ENCODE measurements around the gene LMAN1L.
A peak's percentile ranks its signal among the peaks of the same experiment; 100 is the strongest.

The LMAN1L gene

GRCh38 chr15:74777769-74778598 lies 34.7 kb upstream of the LMAN1L start:
- no peak for TF ChIP-seq CTCF (IDR thresholded peaks at IDR 0.05; ENCODE audit: extremely low read depth, missing control alignments)
- DNase-seq (ENCODE audit: low spot score): no peak

GRCh38 chr15:74778599-74778970 lies 34.0 kb upstream of the LMAN1L start:
- DNase-seq (ENCODE audit: low spot score): no peak

GRCh38 chr15:74779162-74779648 lies 33.4 kb upstream of the LMAN1L start:
- no peak for DNase-seq (ENCODE audit: low spot score)
- TF ChIP-seq CTCF (IDR thresholded peaks at IDR 0.05; ENCODE audit: extremely low read depth, missing control alignments): no peak

More at GRCh38 chr15:74778599-74778970, 34.0 kb upstream of the LMAN1L start:
- TF ChIP-seq CTCF (IDR thresholded peaks at IDR 0.05; ENCODE audit: extremely low read depth, missing control alignments): no peak

- TF ChIP-seq CTCF (IDR thresholded peaks at IDR 0.05; ENCODE audit: extremely low read depth, missing control alignments): no peak
- no peak for DNase-seq (ENCODE audit: low spot score)
Observed at GRCh38 chr15:74780523-74781430, 31.9 kb upstream of the LMAN1L start.

GRCh38 chr15:74781431-74782258 lies 31.0 kb upstream of the LMAN1L start, which contains the start of gene CSK:
TSS of gene CSK (plus strand) at chr15:74782080. CDS start at chr15:74798298, 16,218 bp downstream.
- peak; percentile 43 for TF ChIP-seq CTCF (IDR thresholded peaks at IDR 0.05; ENCODE audit: extremely low read depth, missing control alignments)
- DNase-seq (ENCODE audit: low spot score): peak; percentile 94

- no peak for TF ChIP-seq CTCF (IDR thresholded peaks at IDR 0.05; ENCODE audit: extremely low read depth, missing control alignments)
- DNase-seq (ENCODE audit: low spot score): peak; percentile 68
Observed at GRCh38 chr15:74782259-74783071, 30.2 kb upstream of the LMAN1L start.
